WTC11 (cell line): ENCODE data around the gene ADORA2B. TPM values are rescaled to one million over a fixed set of nuclear protein-coding genes. Genes with fewer than 3 reads are reported as not detected.

Experiments used
- ATAC-seq: fragments of 200-7000 bp; cut with Tn5 transposase; 2 replicates; pipeline ENCODE4 v1.10.0; 2021; ENCODE audit warnings: mild to moderate bottlenecking, moderate library complexity
- CTCF ChIA-PET: fragments of 300-600 bp; sonication (Branson Sonifier 250); formaldehyde crosslinking; loops from one replicate; lab custom pipeline; 2021; ENCODE audit warnings: antibody characterized with exemption; lab: Charles Lee
- POLR2A ChIA-PET: fragments of 350-600 bp; sonication (Branson Sonifier 250); formaldehyde crosslinking; loops from one replicate; lab custom pipeline; 2021; ENCODE audit warnings: antibody characterized with exemption; lab: Charles Lee
- DNase-seq: peaks from one replicate; pipeline ENCODE4 v3.0.0; 2021; ENCODE audit warnings: low spot score
- H3K27ac Mint-ChIP-seq: 2 replicates; pipeline ENCODE4 v1.8.0; 2021; ENCODE audit warnings: mixed read lengths
- H3K27me3 Mint-ChIP-seq: 2 replicates; pipeline ENCODE4 v1.8.0; 2021; ENCODE audit warnings: low read depth, mild to moderate bottlenecking, moderate library complexity, mixed read lengths
- H3K36me3 Mint-ChIP-seq: 2 replicates; pipeline ENCODE4 v1.8.0; 2021; ENCODE audit warnings: mixed read lengths
- H3K4me1 Mint-ChIP-seq: 2 replicates; pipeline ENCODE4 v1.8.0; 2022; ENCODE audit warnings: mixed read lengths
- H3K4me3 Mint-ChIP-seq: 2 replicates; pipeline ENCODE4 v1.8.0; 2021; ENCODE audit warnings: mild to moderate bottlenecking, moderate library complexity, mixed read lengths
- H3K9me3 Mint-ChIP-seq: 2 replicates; pipeline ENCODE4 v1.8.0; 2021; ENCODE audit warnings: mixed read lengths
- AR ChIP-seq: fragments of 250-450 bp; sonication (Bioruptor Pico); IDR thresholded peaks from 2 replicates; pipeline ENCODE4 v1.9.0; 2021; ENCODE audit warnings: mild to moderate bottlenecking
- ARID4B ChIP-seq: sonication (generic); formaldehyde crosslinking; IDR thresholded peaks from 2 replicates; pipeline ENCODE4 v1.8.0; 2023; ENCODE audit warnings: missing genetic modification reagents, mild to moderate bottlenecking, borderline replicate concordance
- ATF1 ChIP-seq: sonication (generic); formaldehyde crosslinking; IDR thresholded peaks from 2 replicates; pipeline ENCODE4 v1.8.1; 2023; ENCODE audit warnings: mild to moderate bottlenecking, moderate library complexity, missing genetic modification reagents
- CDX4 ChIP-seq: fragments of 250-450 bp; sonication (Bioruptor Pico); IDR thresholded peaks from 2 replicates; pipeline ENCODE4 v1.9.0; 2021; ENCODE audit warnings: moderate library complexity, mild to moderate bottlenecking, inconsistent platforms, borderline replicate concordance
- CREM ChIP-seq: sonication (generic); formaldehyde crosslinking; IDR thresholded peaks from 2 replicates; pipeline ENCODE4 v1.8.1; 2022; ENCODE audit warnings: mild to moderate bottlenecking, missing genetic modification reagents, moderate library complexity
- EMX1 ChIP-seq: fragments of 250-450 bp; sonication (Bioruptor Pico); IDR thresholded peaks from 2 replicates; pipeline ENCODE4 v1.8.0; 2021; ENCODE audit warnings: mild to moderate bottlenecking
- GRHL2 ChIP-seq: fragments of 250-450 bp; sonication (Bioruptor Pico); IDR thresholded peaks from 2 replicates; pipeline ENCODE4 v1.8.0; 2022; ENCODE audit warnings: mild to moderate bottlenecking, moderate library complexity; ENCODE audit not compliant: insufficient replicate concordance, severe bottlenecking
- MAX ChIP-seq: sonication (generic); formaldehyde crosslinking; IDR thresholded peaks from 2 replicates; pipeline ENCODE4 v1.8.0; 2022; ENCODE audit warnings: mild to moderate bottlenecking, missing genetic modification reagents
- MLX ChIP-seq: sonication (generic); formaldehyde crosslinking; IDR thresholded peaks from 2 replicates; pipeline ENCODE4 v1.8.1; 2023; ENCODE audit warnings: mild to moderate bottlenecking, missing genetic modification reagents, moderate library complexity
- NFATC4 ChIP-seq: fragments of 250-450 bp; sonication (Bioruptor Pico); IDR thresholded peaks from 2 replicates; pipeline ENCODE4 v1.9.0; 2021; ENCODE audit warnings: mild to moderate bottlenecking
- NR1H2 ChIP-seq: sonication (generic); formaldehyde crosslinking; IDR thresholded peaks from 2 replicates; pipeline ENCODE4 v1.9.0; 2021; ENCODE audit warnings: mild to moderate bottlenecking, moderate library complexity, missing genetic modification reagents
- PRDM15 ChIP-seq: sonication (generic); formaldehyde crosslinking; IDR thresholded peaks from 2 replicates; pipeline ENCODE4 v1.8.0; 2022; ENCODE audit warnings: missing genetic modification reagents
- USF2 ChIP-seq: sonication (generic); formaldehyde crosslinking; IDR thresholded peaks from 2 replicates; pipeline ENCODE4 v1.8.1; 2023; ENCODE audit warnings: mild to moderate bottlenecking, missing genetic modification reagents, moderate library complexity
- ZBTB43 ChIP-seq: sonication (generic); formaldehyde crosslinking; IDR thresholded peaks from 2 replicates; pipeline ENCODE4 v1.8.1; 2023; ENCODE audit warnings: mild to moderate bottlenecking, missing genetic modification reagents
- ZNF121 ChIP-seq: sonication (generic); formaldehyde crosslinking; IDR thresholded peaks from 2 replicates; pipeline ENCODE4 v1.8.0; 2023; ENCODE audit warnings: missing genetic modification reagents
- ZNF219 ChIP-seq: sonication (generic); formaldehyde crosslinking; IDR thresholded peaks from 2 replicates; pipeline ENCODE4 v1.8.0; 2023; ENCODE audit warnings: missing genetic modification reagents, mild to moderate bottlenecking, borderline replicate concordance
- ZNF416 ChIP-seq: fragments of 250-450 bp; sonication (Bioruptor Pico); IDR thresholded peaks from 2 replicates; pipeline ENCODE4 v1.9.0; 2021; ENCODE audit warnings: mild to moderate bottlenecking, inconsistent platforms
- ZNF425 ChIP-seq: fragments of 250-450 bp; sonication (Bioruptor Pico); conservative IDR thresholded peaks from 2 replicates; pipeline ENCODE4 v1.9.0; 2021; ENCODE audit warnings: mild to moderate bottlenecking
- total RNA-seq: library from RNA; stranded (reverse); gene quantifications from 3 replicates; pipeline ENCODE4 v1.2.3, GENCODE V29; 2021

The ADORA2B gene
- total RNA-seq, 1 experiment from 2014 or later = 4.2 TPM

GRCh38 chr17:16005636-16006035, 60.7 kb downstream of the ADORA2B start:
- POLR2A ChIA-PET = interaction anchor here (0.7 kb wide), 1 partner anchor 39 kb away, joined by 4 read pairs; no protein-coding TSS in a partner anchor
- CTCF ChIA-PET = no interaction called here
- Mint-ChIP-seq H3K36me3 (peaks cover 90% of the 10 kb centered on the region), H3K9me3 (peaks cover 10% of the 10 kb centered on the region), H3K27me3 (no peaks in the 10 kb centered on the region), H3K4me1 (peaks cover 15% of the 10 kb centered on the region), H3K4me3 (no peak overlapping the region), H3K27ac (no peak overlapping the region)
- ATAC-seq = no peak
- TF ChIP-seq MLX (CRISPR knock-in tag) (no peak), ARID4B (CRISPR knock-in tag) (no peak), EMX1 (no peak), NFATC4 (CRISPR knock-in tag) (no peak), ATF1 (CRISPR knock-in tag) (no peak), CREM (CRISPR knock-in tag) (no peak), ZNF121 (CRISPR knock-in tag) (no peak), NR1H2 (CRISPR knock-in tag) (no peak), USF2 (no peak), ZNF219 (no peak), ZNF416 (no peak)
- no peak for DNase-seq

- Mint-ChIP-seq H3K27ac (no peak overlapping the region), H3K9me3 (no peaks in the 10 kb centered on the region), H3K27me3 (no peaks in the 10 kb centered on the region), H3K4me3 (no peak overlapping the region), H3K36me3 (peaks cover 86% of the 10 kb centered on the region), H3K4me1 (peaks cover 7% of the 10 kb centered on the region)
- no peak for ATAC-seq
- DNase-seq = no peak
- CTCF ChIA-PET = no interaction called here
- POLR2A ChIA-PET = no interaction called here
- TF ChIP-seq PRDM15 (no peak), AR (CRISPR knock-in tag) (no peak), MAX (no peak), GRHL2 (CRISPR knock-in tag) (no peak), CDX4 (no peak), ZNF425 (CRISPR knock-in tag) (no peak), ZBTB43 (CRISPR knock-in tag) (no peak)
Observed at GRCh38 chr17:16007439-16007838, 62.5 kb downstream of the ADORA2B start.
